GM23338 (cell line): ENCODE results near the gene ISCU. TPM values are rescaled to one million over a fixed set of nuclear protein-coding genes. Genes with fewer than 3 reads are reported as not detected.

Experiments
- ATAC-seq: fragments of 200-7000 bp; cut with Tn5 transposase; 3 replicates; pipeline ENCODE4 v1.9.1; 2020
- DNase-seq: peaks from one replicate; pipeline ENCODE4 v3.0.0-alpha.2; 2015; ENCODE audit warnings: low spot score
- H2AFZ ChIP-seq: fragments of 200-600 bp; sonication (generic); 2 replicates; pipeline ENCODE4 v1.8.0; 2016; ENCODE audit warnings: antibody characterized with exemption, mild to moderate bottlenecking, moderate library complexity
- H3F3A ChIP-seq: fragments of 200-600 bp; sonication (generic); replicated peaks from 2 replicates; pipeline ENCODE4 v1.8.0; 2017; ENCODE audit warnings: antibody characterized with exemption, mixed run types, low read depth
- H3K27ac ChIP-seq: fragments of 200-600 bp; sonication (generic); 2 replicates; pipeline ENCODE4 v1.6.1; 2016; ENCODE audit warnings: low read depth
- H3K27me3 ChIP-seq: fragments of 200-600 bp; sonication (generic); 2 replicates; pipeline ENCODE4 v1.8.0; 2016; ENCODE audit warnings: mild to moderate bottlenecking, mixed run types, moderate library complexity; ENCODE audit not compliant: insufficient read depth
- H3K36me3 ChIP-seq: fragments of 200-600 bp; sonication (generic); 2 replicates; pipeline ENCODE4 v1.8.0; 2016; ENCODE audit warnings: mild to moderate bottlenecking; ENCODE audit not compliant: insufficient read depth
- H3K4me1 ChIP-seq: fragments of 200-600 bp; sonication (generic); 2 replicates; pipeline ENCODE4 v1.8.0; 2016; ENCODE audit warnings: mild to moderate bottlenecking, moderate library complexity; ENCODE audit not compliant: insufficient read depth
- H3K4me2 ChIP-seq: fragments of 200-600 bp; sonication (generic); 2 replicates; pipeline ENCODE4 v1.7.1; 2017; ENCODE audit warnings: mixed run types
- H3K4me3 ChIP-seq: fragments of 200-600 bp; sonication (generic); 2 replicates; pipeline ENCODE4 v1.6.1; 2016; ENCODE audit warnings: mixed run types
- H3K79me2 ChIP-seq: fragments of 200-600 bp; sonication (generic); replicated peaks from 2 replicates; pipeline ENCODE4 v1.8.0; 2017; ENCODE audit warnings: mild to moderate bottlenecking; ENCODE audit not compliant: insufficient read depth
- H3K9me2 ChIP-seq: fragments of 200-600 bp; sonication (generic); 2 replicates; pipeline ENCODE4 v1.8.0; 2017; ENCODE audit not compliant: insufficient read depth
- H4K20me1 ChIP-seq: fragments of 200-600 bp; sonication (generic); replicated peaks from 2 replicates; pipeline ENCODE4 v1.8.0; 2017; ENCODE audit warnings: mild to moderate bottlenecking; ENCODE audit not compliant: insufficient read depth
- H3K27ac Mint-ChIP-seq: 2 replicates; pipeline ENCODE4 v1.8.0; 2020; ENCODE audit warnings: inconsistent platforms, mild to moderate bottlenecking, moderate library complexity, mixed read lengths
- H3K27me3 Mint-ChIP-seq: 3 replicates; pipeline ENCODE4 v1.8.0; 2022; ENCODE audit warnings: low read depth, mild to moderate bottlenecking, moderate library complexity, mixed read lengths, inconsistent platforms; ENCODE audit not compliant: insufficient read depth, poor library complexity
- H3K36me3 Mint-ChIP-seq: 3 replicates; pipeline ENCODE4 v1.8.0; 2021; ENCODE audit warnings: low read depth, mild to moderate bottlenecking, inconsistent platforms, moderate library complexity, mixed read lengths
- H3K4me1 Mint-ChIP-seq: 3 replicates; pipeline ENCODE4 v1.8.0; 2020; ENCODE audit warnings: mild to moderate bottlenecking, inconsistent platforms, mixed read lengths
- H3K4me3 Mint-ChIP-seq: 3 replicates; pipeline ENCODE4 v1.8.0; 2021; ENCODE audit warnings: moderate library complexity, mild to moderate bottlenecking, inconsistent platforms, mixed read lengths
- H3K9me3 Mint-ChIP-seq: 3 replicates; pipeline ENCODE4 v1.8.0; 2020; ENCODE audit warnings: moderate library complexity, mild to moderate bottlenecking, inconsistent platforms, mixed read lengths
- CREB1 ChIP-seq: fragments of 250-450 bp; sonication (Bioruptor Pico); IDR thresholded peaks from 2 replicates; pipeline ENCODE4 v1.5.0; 2020; ENCODE audit warnings: low read depth, mild to moderate bottlenecking, moderate library complexity
- CTCF ChIP-seq, 2 experiments: fragments of 200-600 bp in 1 of 2; sonication (generic) in 1 of 2; conservative IDR thresholded peaks; 2 replicates each; pipeline versions ENCODE4 v1.5.1 to v1.6.1; 2016 to 2017; ENCODE audit warnings: antibody characterized with exemption in 2 of 2, low read depth in 2 of 2, mild to moderate bottlenecking in 2 of 2, moderate library complexity in 1 of 2
- ETS1 ChIP-seq: IDR thresholded peaks from 2 replicates; pipeline ENCODE4 v1.6.1; 2016; ENCODE audit warnings: antibody characterized with exemption
- EZH2phosphoT487 ChIP-seq: fragments of 200-600 bp; sonication (generic); IDR thresholded peaks from one replicate; pipeline ENCODE4 v1.8.1; 2018; ENCODE audit warnings: antibody characterized with exemption; ENCODE audit not compliant: unreplicated experiment
- JUNB ChIP-seq: IDR thresholded peaks from one replicate; pipeline ENCODE4 v1.6.1; 2016; ENCODE audit warnings: antibody characterized with exemption; ENCODE audit not compliant: unreplicated experiment
- NANOG ChIP-seq: IDR thresholded peaks from 2 replicates; pipeline ENCODE4 v1.6.1; 2016; ENCODE audit warnings: antibody characterized with exemption, borderline replicate concordance
- POLR2AphosphoS5 ChIP-seq: IDR thresholded peaks from 2 replicates; pipeline ENCODE4 v1.6.1; 2016; ENCODE audit warnings: antibody characterized with exemption, low read depth
- REST ChIP-seq: IDR thresholded peaks from one replicate; pipeline ENCODE4 v1.6.1; 2018; ENCODE audit warnings: antibody characterized with exemption; ENCODE audit not compliant: unreplicated experiment
- STAT1 ChIP-seq: IDR thresholded peaks from one replicate; pipeline ENCODE4 v1.6.1; 2016; ENCODE audit warnings: antibody characterized with exemption; ENCODE audit not compliant: unreplicated experiment
- ZNF114 ChIP-seq: fragments of 250-450 bp; sonication (Bioruptor Pico); IDR thresholded peaks from 2 replicates; pipeline ENCODE4 v1.5.0; 2020; ENCODE audit warnings: mild to moderate bottlenecking, moderate library complexity
- ZNF331 ChIP-seq: fragments of 250-450 bp; sonication (Bioruptor Pico); IDR thresholded peaks from 2 replicates; pipeline ENCODE4 v1.5.0; 2020; ENCODE audit warnings: low read depth, mild to moderate bottlenecking, moderate library complexity
- ZNF462 ChIP-seq: fragments of 250-450 bp; sonication (Bioruptor Pico); IDR thresholded peaks from 2 replicates; pipeline ENCODE4 v1.5.0; 2020; ENCODE audit warnings: mild to moderate bottlenecking, moderate library complexity
- polyA plus RNA-seq: library from polyadenylated mRNA; unstranded; fragments of >200 nt; fragmentation: Nextera tagmentation; extraction: Ambion mirVana; gene quantifications from 2 replicates; pipeline ENCODE4 v1.2.1, GENCODE V29; 2016
- total RNA-seq: library from RNA; depleted of rRNA; stranded (reverse); fragments of >200 nt; shearing (Covaris generic); gene quantifications from 2 replicates; pipeline ENCODE4 v1.2.3, GENCODE V29; 2014

ISCU gene
- total and polyA plus RNA-seq, 2 experiments from 2014 or later = 123 to 129 TPM

- peaks cover 3% of the 10 kb centered on the region; the same call in 1 of the 3 replicates for H3K36me3 Mint-ChIP-seq
- ATAC-seq = no peak
- Histone ChIP-seq H3F3A (no peaks in the 10 kb centered on the region), H2AFZ (no peak overlapping the region), H3K79me2 (no peaks in the 10 kb centered on the region), H3K27me3 (no peaks in the 10 kb centered on the region), H3K4me1 (no peaks in the 10 kb centered on the region), H3K9me2 (peaks cover 5% of the 10 kb centered on the region; the same call in 1 of the 2 replicates), H3K27ac (no peak overlapping the region), H3K4me3 (no peak overlapping the region), H4K20me1 (no peaks in the 10 kb centered on the region), H3K36me3 (no peaks in the 10 kb centered on the region), H3K4me2 (no peak overlapping the region)
- TF ChIP-seq EZH2phosphoT487 = no peak
- no peak for TF ChIP-seq POLR2AphosphoS5
- TF ChIP-seq NANOG = no peak
- TF ChIP-seq CREB1 (CRISPR knock-in tag) = no peak
- no peak for TF ChIP-seq ZNF114 (CRISPR knock-in tag)
- no peak for TF ChIP-seq REST
- TF ChIP-seq ETS1 = no peak
- no peak for TF ChIP-seq ZNF331 (CRISPR knock-in tag)
- no peak for TF ChIP-seq STAT1
- TF ChIP-seq JUNB = no peak
- no peak for TF ChIP-seq ZNF462 (CRISPR knock-in tag)
- TF ChIP-seq CTCF (conservative IDR thresholded peaks at IDR 0.05; ENCODE audit: low read depth in 2 of 2) = no peak
- DNase-seq = no peak
- H3K4me3 Mint-ChIP-seq = no peak overlapping the region
- H3K4me1 Mint-ChIP-seq = peaks cover 3% of the 10 kb centered on the region; the same call in 1 of the 3 replicates
- peaks cover 10% of the 10 kb centered on the region; the same call in 2 of the 3 replicates for H3K9me3 Mint-ChIP-seq
- no peak overlapping the region for H3K27ac Mint-ChIP-seq
- peaks cover 2% of the 10 kb centered on the region for H3K27me3 Mint-ChIP-seq
Measured at GRCh38 chr12:108580531-108580930, 18.1 kb downstream of the ISCU start.
